T-helper 17 cell (primary cell): ENCODE data around the gene ST6GALNAC2. TPM values are rescaled to one million over a fixed set of nuclear protein-coding genes. Genes with fewer than 3 reads are reported as not detected.
A peak's percentile ranks its signal among the peaks of the same experiment; 100 is the strongest.
"Not testable (repeated sequence)": the region's sequence is repeated elsewhere in the genome, so short reads cannot be mapped to it uniquely, and the experiment has no call there.

ENCODE experiments used
- ATAC-seq: fragments of 150-1000 bp; cut with Tn5 transposase; 2 replicates; pipeline ENCODE4 v1.10.0; 2021; ENCODE audit warnings: mild to moderate bottlenecking, moderate library complexity
- DNase-seq, 3 donors: peaks; one replicate each; pipeline versions ENCODE4 v3.0.0 to v3.0.0-alpha.2; 2020 to 2021
- H3K9me3 ChIP-seq: one replicate; pipeline ENCODE4 v1.7.0; 2013; ENCODE audit warnings: low read length, mild to moderate bottlenecking; ENCODE audit not compliant: control insufficient read depth, poor library complexity, severe bottlenecking
- H3K27ac Mint-ChIP-seq: one replicate; pipeline ENCODE4 v1.8.0; 2022; ENCODE audit warnings: mild to moderate bottlenecking, moderate library complexity, mixed read lengths
- H3K27me3 Mint-ChIP-seq: one replicate; pipeline ENCODE4 v1.8.0; 2022; ENCODE audit warnings: mixed read lengths
- H3K36me3 Mint-ChIP-seq: one replicate; pipeline ENCODE4 v1.8.0; 2022; ENCODE audit warnings: low read depth, mixed read lengths
- H3K4me1 Mint-ChIP-seq: one replicate; pipeline ENCODE4 v1.8.0; 2022; ENCODE audit warnings: mild to moderate bottlenecking, mixed read lengths
- H3K4me3 Mint-ChIP-seq: one replicate; pipeline ENCODE4 v1.8.0; 2022; ENCODE audit warnings: mild to moderate bottlenecking, moderate library complexity, mixed read lengths
- total RNA-seq, 4 donors: library from RNA in 2 of 4; stranded (reverse) in 2 of 4; gene quantifications; one replicate each; pipeline ENCODE4 v1.2.3 and lab custom pipeline; 2022 to 2026

Gene ST6GALNAC2
- total RNA-seq, 2 donors from 2014 or later, result 0.68 to 2.2 TPM

- H3K27me3 Mint-ChIP-seq, result peaks cover 16% of the 10 kb centered on the region
- DNase-seq, H3K4me3 Mint-ChIP-seq, H3K9me3 ChIP-seq, H3K36me3 Mint-ChIP-seq, ATAC-seq, H3K27ac Mint-ChIP-seq, H3K4me1 Mint-ChIP-seq: not testable (repeated sequence)
These were observed 28.6 kb upstream of the ST6GALNAC2 start for GRCh38 chr17:76614064-76614759.

- peaks cover 3% of the 10 kb centered on the region for H3K36me3 Mint-ChIP-seq
- ATAC-seq, result no peak
- peaks cover 22% of the 10 kb centered on the region for H3K27me3 Mint-ChIP-seq
- no peak overlapping the region for H3K27ac Mint-ChIP-seq
- H3K9me3 ChIP-seq, result no peaks in the 10 kb centered on the region
- no peak for DNase-seq
- no peaks in the 10 kb centered on the region for H3K4me1 Mint-ChIP-seq
- H3K4me3 Mint-ChIP-seq, result no peak overlapping the region
These were observed 27.6 kb upstream of the ST6GALNAC2 start for GRCh38 chr17:76612977-76613851.

GRCh38 chr17:76612465-76612864 lies 26.8 kb upstream of the ST6GALNAC2 start:
- Mint-ChIP-seq H3K27ac (no peak overlapping the region), H3K4me3 (no peak overlapping the region), H3K27me3 (peaks cover 22% of the 10 kb centered on the region), H3K4me1 (no peaks in the 10 kb centered on the region), H3K36me3 (peaks cover 3% of the 10 kb centered on the region)
- H3K9me3 ChIP-seq, result no peaks in the 10 kb centered on the region
- ATAC-seq (no peak), DNase-seq (no peak)

- H3K4me1 Mint-ChIP-seq, result no peaks in the 10 kb centered on the region
- DNase-seq (no peak), ATAC-seq (no peak)
- H3K36me3 Mint-ChIP-seq, result peaks cover 3% of the 10 kb centered on the region
- H3K27me3 Mint-ChIP-seq, result peaks cover 22% of the 10 kb centered on the region
- H3K9me3 ChIP-seq, result no peaks in the 10 kb centered on the region
- no peak overlapping the region for H3K27ac Mint-ChIP-seq
- H3K4me3 Mint-ChIP-seq, result no peak overlapping the region
These were observed 26.1 kb upstream of the ST6GALNAC2 start for GRCh38 chr17:76611758-76612157.

GRCh38 chr17:76611080-76611749 lies 25.6 kb upstream of the ST6GALNAC2 start:
- H3K4me1 Mint-ChIP-seq, ATAC-seq, H3K9me3 ChIP-seq, H3K36me3 Mint-ChIP-seq, H3K4me3 Mint-ChIP-seq, H3K27ac Mint-ChIP-seq, DNase-seq: not testable (repeated sequence)
- peaks cover 22% of the 10 kb centered on the region for H3K27me3 Mint-ChIP-seq

- H3K27ac Mint-ChIP-seq, H3K36me3 Mint-ChIP-seq, ATAC-seq, H3K4me1 Mint-ChIP-seq, H3K9me3 ChIP-seq, H3K4me3 Mint-ChIP-seq, DNase-seq: not testable (repeated sequence)
- peaks cover 22% of the 10 kb centered on the region for H3K27me3 Mint-ChIP-seq
These were observed 21.0 kb upstream of the ST6GALNAC2 start for GRCh38 chr17:76606685-76607084.

- H3K36me3 Mint-ChIP-seq, result no peaks in the 10 kb centered on the region
- H3K9me3 ChIP-seq, result no peaks in the 10 kb centered on the region
- ATAC-seq, result peak; percentile 4
- no peak overlapping the region for H3K27ac Mint-ChIP-seq
- peaks cover 20% of the 10 kb centered on the region for H3K4me1 Mint-ChIP-seq
- DNase-seq, result no peak
- no peak overlapping the region for H3K4me3 Mint-ChIP-seq
- peaks cover 24% of the 10 kb centered on the region for H3K27me3 Mint-ChIP-seq
These were observed 15.4 kb upstream of the ST6GALNAC2 start for GRCh38 chr17:76601065-76601464.

GRCh38 chr17:76599694-76600460 lies 14.2 kb upstream of the ST6GALNAC2 start:
- ATAC-seq (no peak), DNase-seq (no peak)
- Mint-ChIP-seq H3K4me3 (no peak overlapping the region), H3K27ac (no peak overlapping the region), H3K36me3 (no peaks in the 10 kb centered on the region), H3K4me1 (peaks cover 20% of the 10 kb centered on the region), H3K27me3 (peaks cover 32% of the 10 kb centered on the region)
- no peaks in the 10 kb centered on the region for H3K9me3 ChIP-seq

GRCh38 chr17:76598004-76598439 lies 12.4 kb upstream of the ST6GALNAC2 start:
- H3K9me3 ChIP-seq, result no peaks in the 10 kb centered on the region
- no peak for DNase-seq
- Mint-ChIP-seq H3K4me3 (no peak overlapping the region), H3K27ac (no peak overlapping the region), H3K27me3 (peaks cover 50% of the 10 kb centered on the region), H3K4me1 (peaks cover 22% of the 10 kb centered on the region), H3K36me3 (peaks cover 6% of the 10 kb centered on the region)
- ATAC-seq, result peak; percentile 37

- Mint-ChIP-seq H3K27me3 (peaks cover 50% of the 10 kb centered on the region), H3K4me3 (no peak overlapping the region), H3K36me3 (peaks cover 6% of the 10 kb centered on the region), H3K27ac (no peak overlapping the region), H3K4me1 (peaks cover 20% of the 10 kb centered on the region)
- ATAC-seq (no peak), DNase-seq (no peak)
- H3K9me3 ChIP-seq, result no peaks in the 10 kb centered on the region
These were observed 11.7 kb upstream of the ST6GALNAC2 start for GRCh38 chr17:76597156-76598003.

- H3K36me3 Mint-ChIP-seq, result peaks cover 6% of the 10 kb centered on the region
- no peaks in the 10 kb centered on the region for H3K9me3 ChIP-seq
- H3K27ac Mint-ChIP-seq, result no peak overlapping the region
- no peak overlapping the region for H3K4me3 Mint-ChIP-seq
- DNase-seq (no peak), ATAC-seq (no peak)
- peaks cover 3% of the 10 kb centered on the region for H3K4me1 Mint-ChIP-seq
- H3K27me3 Mint-ChIP-seq, result peaks cover 54% of the 10 kb centered on the region
These were observed 9.0 kb upstream of the ST6GALNAC2 start for GRCh38 chr17:76594690-76595089.

- peaks cover 60% of the 10 kb centered on the region for H3K27me3 Mint-ChIP-seq
- no peak overlapping the region for H3K27ac Mint-ChIP-seq
- H3K4me3 Mint-ChIP-seq, result no peak overlapping the region
- H3K36me3 Mint-ChIP-seq, result peaks cover 6% of the 10 kb centered on the region
- DNase-seq (no peak), ATAC-seq (no peak)
- peaks cover 4% of the 10 kb centered on the region for H3K4me1 Mint-ChIP-seq
- H3K9me3 ChIP-seq, result no peaks in the 10 kb centered on the region
These were observed 8.3 kb upstream of the ST6GALNAC2 start for GRCh38 chr17:76593959-76594358.
